ENCODE measurements around the gene JARID2. TPM values are rescaled to one million over a fixed set of nuclear protein-coding genes. Genes with fewer than 3 reads are reported as not detected.

The JARID2 gene
- total RNA-seq, 1 donor from 2014 or later, result 5.0 TPM

GRCh38 chr6:15370733-15371671 is 125.1 kb downstream of the JARID2 start:
- no peak for TF ChIP-seq CTCF (IDR thresholded peaks at IDR 0.05)
- Histone ChIP-seq H3K4me3 (no peak overlapping the region), H3K27ac (no peak overlapping the region), H3K4me1 (no peaks in the 10 kb centered on the region), H3K27me3 (no peaks in the 10 kb centered on the region), H3K9me3 (no peaks in the 10 kb centered on the region), H3K36me3 (no peaks in the 10 kb centered on the region)
- no peak for DNase-seq (ENCODE audit: low spot score in 2 of 2)
- intact Hi-C loops (cut with DNase I), result no loop called here

- H3K27ac ChIP-seq, result no peak overlapping the region
- TF ChIP-seq CTCF (IDR thresholded peaks at IDR 0.05), result no peak
- intact Hi-C loops (cut with DNase I), result no loop called here
- no peak overlapping the region for H3K4me3 ChIP-seq
- H3K4me1 ChIP-seq, result no peaks in the 10 kb centered on the region
- no peak for DNase-seq (ENCODE audit: low spot score in 2 of 2)
- no peaks in the 10 kb centered on the region for H3K9me3 ChIP-seq
- H3K36me3 ChIP-seq, result no peaks in the 10 kb centered on the region
- no peaks in the 10 kb centered on the region for H3K27me3 ChIP-seq
These were observed 127.1 kb downstream of the JARID2 start for GRCh38 chr6:15372932-15373331.

- H3K4me1 ChIP-seq, result no peaks in the 10 kb centered on the region
- H3K36me3 ChIP-seq, result no peaks in the 10 kb centered on the region
- no peaks in the 10 kb centered on the region for H3K27me3 ChIP-seq
- no peak for DNase-seq (ENCODE audit: low spot score in 2 of 2)
- H3K27ac ChIP-seq, result no peak overlapping the region
- no peaks in the 10 kb centered on the region for H3K9me3 ChIP-seq
- intact Hi-C loops (cut with DNase I), result no loop called here
- TF ChIP-seq CTCF (IDR thresholded peaks at IDR 0.05), result no peak
- H3K4me3 ChIP-seq, result no peak overlapping the region
These were observed 128.2 kb downstream of the JARID2 start for GRCh38 chr6:15374119-15374518.

- Histone ChIP-seq H3K36me3 (no peaks in the 10 kb centered on the region), H3K27ac (no peak overlapping the region), H3K9me3 (no peaks in the 10 kb centered on the region), H3K4me1 (no peaks in the 10 kb centered on the region), H3K4me3 (no peak overlapping the region), H3K27me3 (no peaks in the 10 kb centered on the region)
- intact Hi-C loops (cut with DNase I), result no loop called here
- no peak for DNase-seq (ENCODE audit: low spot score in 2 of 2)
- TF ChIP-seq CTCF (IDR thresholded peaks at IDR 0.05), result no peak
These were observed 129.1 kb downstream of the JARID2 start for GRCh38 chr6:15375018-15375417.

- intact Hi-C loops (cut with DNase I), result no loop called here
- Histone ChIP-seq H3K9me3 (no peaks in the 10 kb centered on the region), H3K4me1 (no peaks in the 10 kb centered on the region), H3K36me3 (no peaks in the 10 kb centered on the region), H3K27me3 (no peaks in the 10 kb centered on the region), H3K4me3 (no peak overlapping the region), H3K27ac (no peak overlapping the region)
- TF ChIP-seq CTCF (IDR thresholded peaks at IDR 0.05), result no peak
- DNase-seq (ENCODE audit: low spot score in 2 of 2), result no peak
These were observed 129.9 kb downstream of the JARID2 start for GRCh38 chr6:15375638-15376290.

Measured in ascending aorta (tissue), 2 donors.